SK-N-SH treated with all-trans-retinoic acid at 6 μM for 48 hours (cell line): ENCODE measurements around the gene LUC7L3.

Experiments used
- RARB ChIP-seq: fragments of 250-450 bp; sonication (Bioruptor Pico); IDR thresholded peaks from 2 replicates; pipeline ENCODE4 v1.8.0; 2021; ENCODE audit warnings: mild to moderate bottlenecking, moderate library complexity
- TCF4 ChIP-seq: fragments of 250-450 bp; sonication (Bioruptor Pico); IDR thresholded peaks from 2 replicates; pipeline ENCODE4 v1.8.0; 2021; ENCODE audit warnings: mild to moderate bottlenecking, moderate library complexity, borderline replicate concordance
- ZFP3 ChIP-seq: fragments of 250-450 bp; sonication (Bioruptor Pico); IDR thresholded peaks from 2 replicates; pipeline ENCODE4 v1.5.0; 2020; ENCODE audit warnings: mild to moderate bottlenecking, moderate library complexity

- TF ChIP-seq TCF4 (CRISPR knock-in tag) (no peak), ZFP3 (CRISPR knock-in tag) (no peak), RARB (CRISPR knock-in tag) (no peak)
Observed at GRCh38 chr17:50693036-50693682, 26.2 kb upstream of the LUC7L3 start.
